Measurements from ENCODE around the gene MARCHF3.
"Not testable (repeated sequence)": the region's sequence is repeated elsewhere in the genome, so short reads cannot be mapped to it uniquely, and the experiment has no call there.

Gene MARCHF3

DNA sequence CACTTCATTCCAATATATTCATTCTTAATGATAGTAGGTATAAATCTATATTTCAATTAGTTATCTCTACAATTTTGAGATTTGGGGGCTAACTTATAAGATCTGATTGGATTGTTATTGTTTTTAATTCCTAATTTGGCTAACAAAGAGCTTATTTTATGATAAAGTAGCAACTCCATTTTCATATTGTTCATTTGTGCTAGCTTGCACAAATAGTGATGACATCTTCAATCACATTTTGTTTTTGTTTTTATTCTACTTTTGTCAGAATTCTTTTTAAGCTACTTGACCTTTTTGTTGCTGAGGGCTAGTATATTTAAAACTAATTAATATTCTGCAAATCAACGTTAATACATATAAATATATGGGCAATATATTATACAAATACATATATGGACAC lies 22.8 kb downstream of the MARCHF3 start:
- TF ChIP-seq, protein P1, sequence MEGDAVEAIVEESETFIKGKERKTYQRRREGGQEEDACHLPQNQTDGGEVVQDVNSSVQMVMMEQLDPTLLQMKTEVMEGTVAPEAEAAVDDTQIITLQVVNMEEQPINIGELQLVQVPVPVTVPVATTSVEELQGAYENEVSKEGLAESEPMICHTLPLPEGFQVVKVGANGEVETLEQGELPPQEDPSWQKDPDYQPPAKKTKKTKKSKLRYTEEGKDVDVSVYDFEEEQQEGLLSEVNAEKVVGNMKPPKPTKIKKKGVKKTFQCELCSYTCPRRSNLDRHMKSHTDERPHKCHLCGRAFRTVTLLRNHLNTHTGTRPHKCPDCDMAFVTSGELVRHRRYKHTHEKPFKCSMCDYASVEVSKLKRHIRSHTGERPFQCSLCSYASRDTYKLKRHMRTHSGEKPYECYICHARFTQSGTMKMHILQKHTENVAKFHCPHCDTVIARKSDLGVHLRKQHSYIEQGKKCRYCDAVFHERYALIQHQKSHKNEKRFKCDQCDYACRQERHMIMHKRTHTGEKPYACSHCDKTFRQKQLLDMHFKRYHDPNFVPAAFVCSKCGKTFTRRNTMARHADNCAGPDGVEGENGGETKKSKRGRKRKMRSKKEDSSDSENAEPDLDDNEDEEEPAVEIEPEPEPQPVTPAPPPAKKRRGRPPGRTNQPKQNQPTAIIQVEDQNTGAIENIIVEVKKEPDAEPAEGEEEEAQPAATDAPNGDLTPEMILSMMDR (IDR thresholded peaks at IDR 0.05; ENCODE audit: insufficient read depth, low read depth, low read length, missing control alignments), result no peak
- no peak overlapping the region for H3K4me3 ChIP-seq (ENCODE audit: low read depth, low read length)
- no peak for DNase-seq (ENCODE audit: low read depth)

GRCh38 chr5:127006744-127007143 lies 23.6 kb downstream of the MARCHF3 start:
- DNase-seq (ENCODE audit: low read depth), result no peak
- H3K4me3 ChIP-seq (ENCODE audit: low read depth, low read length), result no peak overlapping the region
- TF ChIP-seq, protein P1 (IDR thresholded peaks at IDR 0.05; ENCODE audit: insufficient read depth, low read depth, low read length, missing control alignments), result no peak

DNA sequence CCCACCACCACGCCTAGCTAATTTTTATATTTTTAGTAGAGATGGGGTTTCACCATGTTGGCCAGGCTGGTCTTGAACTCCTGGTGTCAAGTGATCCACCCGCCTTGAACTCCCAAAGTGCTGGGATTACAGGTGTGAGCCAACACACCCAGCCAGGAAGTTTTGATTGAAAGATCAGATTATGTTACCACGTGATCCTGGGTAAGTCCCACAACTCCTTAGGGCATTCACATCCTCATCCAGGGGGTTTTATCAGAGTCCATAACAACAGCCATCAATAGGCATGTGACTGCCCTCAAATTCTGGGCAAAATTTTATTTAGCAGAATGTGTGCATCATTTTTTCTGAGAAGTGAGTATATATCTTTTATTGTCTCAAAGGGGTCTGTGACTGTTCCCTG lies 25.1 kb downstream of the MARCHF3 start:
- not testable (repeated sequence) for H3K4me3 ChIP-seq (ENCODE audit: low read depth, low read length); DNase-seq (ENCODE audit: low read depth)

- TF ChIP-seq, protein P1 (IDR thresholded peaks at IDR 0.05; ENCODE audit: insufficient read depth, low read depth, low read length, missing control alignments), result no peak
- H3K4me3 ChIP-seq (ENCODE audit: low read depth, low read length), result no peak overlapping the region
- DNase-seq (ENCODE audit: low read depth), result no peak
Measured at GRCh38 chr5:127004721-127005120, 25.6 kb downstream of the MARCHF3 start.

- H3K4me3 ChIP-seq (ENCODE audit: low read depth, low read length), result no peak overlapping the region
- DNase-seq (ENCODE audit: low read depth), result no peak
- TF ChIP-seq, protein P1 (IDR thresholded peaks at IDR 0.05; ENCODE audit: insufficient read depth, low read depth, low read length, missing control alignments), result no peak
Measured at GRCh38 chr5:127003798-127004495, 26.4 kb downstream of the MARCHF3 start.

GRCh38 chr5:127002390-127002789 lies 28.0 kb downstream of the MARCHF3 start:
- TF ChIP-seq, protein P1 (IDR thresholded peaks at IDR 0.05; ENCODE audit: insufficient read depth, low read depth, low read length, missing control alignments), result no peak
- H3K4me3 ChIP-seq (ENCODE audit: low read depth, low read length), result no peak overlapping the region
- no peak for DNase-seq (ENCODE audit: low read depth)

- TF ChIP-seq, protein P1 (IDR thresholded peaks at IDR 0.05; ENCODE audit: insufficient read depth, low read depth, low read length, missing control alignments), result no peak
- DNase-seq (ENCODE audit: low read depth), result no peak
Measured at GRCh38 chr5:127001621-127002296, 28.6 kb downstream of the MARCHF3 start.

More at GRCh38 chr5:127001621-127002296, 28.6 kb downstream of the MARCHF3 start:
- no peak overlapping the region for H3K4me3 ChIP-seq (ENCODE audit: low read depth, low read length)

Measured in GM12865 (cell line).